NB4 (cell line): Measurements from ENCODE around the gene P4HTM.

Source experiments
- DNase-seq: peaks from one replicate; pipeline ENCODE4 v3.0.0; 2010; ENCODE audit warnings: low read depth
- H3K4me3 ChIP-seq: one replicate; pipeline ENCODE4 v1.5.1; 2011; ENCODE audit warnings: mild to moderate bottlenecking, low read depth, low read length, moderate library complexity
- MYC ChIP-seq: IDR thresholded peaks from 2 replicates; pipeline ENCODE4 v1.6.1; 2011; ENCODE audit warnings: low read depth, low read length
- POLR2A ChIP-seq: IDR thresholded peaks from 2 replicates; pipeline ENCODE4 v1.6.1; 2011; ENCODE audit warnings: mild to moderate bottlenecking; ENCODE audit not compliant: insufficient read length; ENCODE audit errors: extremely low read depth
- TF ChIP-seq, protein P1 (sequence below): IDR thresholded peaks from one replicate; pipeline ENCODE4 v1.5.1; 2012; ENCODE audit warnings: low read depth, low read length
- TF ChIP-seq, protein P2 (sequence below): IDR thresholded peaks from 2 replicates; pipeline ENCODE4 v1.6.1; 2011; ENCODE audit warnings: low read depth, low read length

P4HTM gene

DNA sequence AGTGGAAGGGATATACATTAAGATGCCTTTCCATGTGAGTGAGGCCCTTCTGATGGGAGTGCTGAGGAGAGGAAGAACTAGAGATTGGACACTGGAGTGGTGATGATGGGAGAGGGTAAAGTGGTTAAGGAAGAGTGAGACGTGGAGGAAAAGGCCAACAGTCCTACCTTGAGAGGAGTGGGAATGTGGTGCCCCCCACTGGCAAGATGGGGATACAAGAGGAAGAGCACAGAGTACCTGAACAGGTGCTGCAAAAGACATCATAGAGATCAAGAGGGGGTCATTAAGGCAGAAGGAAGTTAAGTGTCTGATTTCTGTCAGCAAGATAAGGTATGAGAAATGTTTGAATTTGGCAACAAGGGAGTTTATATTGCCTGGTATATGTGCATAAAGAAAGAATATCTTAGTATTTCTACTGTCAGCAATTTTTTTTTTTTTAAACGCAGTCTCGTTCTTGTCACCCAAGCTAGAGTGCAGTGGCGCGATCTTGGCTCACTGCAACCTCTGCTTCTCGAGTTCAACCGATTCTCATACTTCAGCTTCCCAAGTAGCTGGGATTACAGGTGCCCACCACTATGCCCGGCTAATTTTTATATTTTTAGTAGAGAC lies 37.4 kb upstream of the P4HTM start:
- peak; percentile 15 for DNase-seq
- H3K4me3 ChIP-seq = no peak overlapping the region
- TF ChIP-seq, protein P1, sequence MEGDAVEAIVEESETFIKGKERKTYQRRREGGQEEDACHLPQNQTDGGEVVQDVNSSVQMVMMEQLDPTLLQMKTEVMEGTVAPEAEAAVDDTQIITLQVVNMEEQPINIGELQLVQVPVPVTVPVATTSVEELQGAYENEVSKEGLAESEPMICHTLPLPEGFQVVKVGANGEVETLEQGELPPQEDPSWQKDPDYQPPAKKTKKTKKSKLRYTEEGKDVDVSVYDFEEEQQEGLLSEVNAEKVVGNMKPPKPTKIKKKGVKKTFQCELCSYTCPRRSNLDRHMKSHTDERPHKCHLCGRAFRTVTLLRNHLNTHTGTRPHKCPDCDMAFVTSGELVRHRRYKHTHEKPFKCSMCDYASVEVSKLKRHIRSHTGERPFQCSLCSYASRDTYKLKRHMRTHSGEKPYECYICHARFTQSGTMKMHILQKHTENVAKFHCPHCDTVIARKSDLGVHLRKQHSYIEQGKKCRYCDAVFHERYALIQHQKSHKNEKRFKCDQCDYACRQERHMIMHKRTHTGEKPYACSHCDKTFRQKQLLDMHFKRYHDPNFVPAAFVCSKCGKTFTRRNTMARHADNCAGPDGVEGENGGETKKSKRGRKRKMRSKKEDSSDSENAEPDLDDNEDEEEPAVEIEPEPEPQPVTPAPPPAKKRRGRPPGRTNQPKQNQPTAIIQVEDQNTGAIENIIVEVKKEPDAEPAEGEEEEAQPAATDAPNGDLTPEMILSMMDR = peak; percentile 37
- TF ChIP-seq MYC = no peak
- no peak for TF ChIP-seq POLR2A

DNA sequence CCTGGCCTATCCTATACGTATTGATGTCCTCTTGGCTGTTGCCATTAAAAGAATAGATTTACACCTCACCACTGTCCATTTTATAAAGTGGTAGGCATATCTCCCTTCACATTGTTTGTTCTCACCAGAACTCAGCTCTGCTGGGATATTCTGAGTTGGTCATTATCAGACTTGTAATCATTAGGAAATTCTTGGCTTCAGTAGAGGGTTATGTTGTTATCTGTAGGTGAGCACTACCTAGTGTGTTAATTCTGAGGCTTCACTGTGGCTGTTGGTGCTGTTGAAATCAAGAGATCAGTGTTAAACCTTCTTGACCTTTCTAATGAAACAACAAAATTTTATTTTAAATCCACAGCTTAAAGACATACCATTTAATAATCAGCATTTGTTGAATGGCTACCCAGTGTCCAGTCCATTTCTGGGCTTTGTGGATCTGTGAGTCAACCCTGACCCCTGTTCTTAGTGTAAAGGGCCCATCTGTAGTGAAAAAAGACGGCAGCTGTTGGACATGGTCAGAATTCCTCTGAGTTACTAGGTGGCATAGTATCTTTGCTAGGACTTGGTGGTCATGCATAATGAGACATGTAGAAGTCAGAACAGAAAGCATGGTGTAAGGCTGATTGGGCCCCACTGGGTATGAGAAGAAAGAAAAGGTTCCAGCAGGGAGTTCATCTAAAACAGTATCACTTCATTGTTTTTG lies 32.9 kb upstream of the P4HTM start:
- no peak for TF ChIP-seq MYC
- TF ChIP-seq, protein P1 = no peak
- TF ChIP-seq, protein P2, sequence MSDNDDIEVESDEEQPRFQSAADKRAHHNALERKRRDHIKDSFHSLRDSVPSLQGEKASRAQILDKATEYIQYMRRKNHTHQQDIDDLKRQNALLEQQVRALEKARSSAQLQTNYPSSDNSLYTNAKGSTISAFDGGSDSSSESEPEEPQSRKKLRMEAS = no peak
- TF ChIP-seq POLR2A = no peak
- no peak overlapping the region for H3K4me3 ChIP-seq
- DNase-seq = no peak

DNA sequence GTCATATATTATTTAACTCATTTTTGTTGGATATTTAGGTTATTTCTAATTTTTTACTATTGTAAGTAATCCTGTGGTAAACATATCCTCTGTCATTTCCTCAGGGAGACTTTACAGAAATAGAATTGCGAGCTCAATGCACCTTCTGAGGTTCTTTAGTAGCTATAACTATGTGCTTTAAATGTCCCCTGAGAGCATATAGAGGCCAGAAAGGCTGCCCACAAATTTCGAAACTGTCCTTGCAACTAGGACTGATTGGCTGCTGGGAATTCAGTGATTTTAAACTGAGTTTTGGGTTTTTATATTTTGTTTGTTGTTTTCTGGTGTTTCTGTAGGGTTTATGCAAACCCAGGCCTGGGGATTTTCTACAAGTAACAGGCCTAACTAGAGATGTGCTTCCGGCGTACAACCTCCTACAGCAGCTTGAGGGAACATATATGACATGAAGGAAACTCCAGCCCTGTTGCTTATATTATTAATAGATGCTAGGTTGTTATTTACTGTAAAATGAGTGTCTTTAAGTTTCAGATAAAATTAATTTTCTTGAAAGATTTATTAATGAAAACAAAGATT lies 29.1 kb upstream of the P4HTM start:
- peak; percentile 86 for DNase-seq
- no peak overlapping the region for H3K4me3 ChIP-seq

DNA sequence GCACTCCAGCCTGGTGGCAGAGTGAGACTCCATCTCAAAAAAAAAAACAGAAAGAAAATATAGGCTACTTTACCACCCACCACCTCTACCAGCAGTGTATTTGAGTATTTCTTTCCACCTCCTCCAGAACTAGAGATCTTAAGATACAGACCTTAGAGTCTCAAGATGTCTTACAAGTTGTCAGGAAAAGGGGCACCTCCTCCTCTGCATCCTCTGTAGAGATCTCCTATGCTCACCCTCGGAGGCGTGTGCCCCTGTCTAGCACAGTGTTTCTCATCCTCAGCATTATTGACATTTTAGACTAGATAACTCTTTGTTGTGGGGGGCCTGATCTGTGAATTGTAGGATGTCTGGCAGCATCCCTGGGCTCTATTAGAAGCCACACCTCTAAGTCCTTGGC lies 27.7 kb upstream of the P4HTM start:
- DNase-seq = no peak
- H3K4me3 ChIP-seq = no peak overlapping the region
- no peak for TF ChIP-seq POLR2A
- TF ChIP-seq, protein P1 = no peak
- TF ChIP-seq MYC = no peak
- TF ChIP-seq, protein P2 = no peak

More for the DNA sequence above, 29.1 kb upstream of the P4HTM start:
- TF ChIP-seq, protein P2 = no peak
- no peak for TF ChIP-seq POLR2A
- TF ChIP-seq, protein P1 = no peak
- TF ChIP-seq MYC = no peak

DNA sequence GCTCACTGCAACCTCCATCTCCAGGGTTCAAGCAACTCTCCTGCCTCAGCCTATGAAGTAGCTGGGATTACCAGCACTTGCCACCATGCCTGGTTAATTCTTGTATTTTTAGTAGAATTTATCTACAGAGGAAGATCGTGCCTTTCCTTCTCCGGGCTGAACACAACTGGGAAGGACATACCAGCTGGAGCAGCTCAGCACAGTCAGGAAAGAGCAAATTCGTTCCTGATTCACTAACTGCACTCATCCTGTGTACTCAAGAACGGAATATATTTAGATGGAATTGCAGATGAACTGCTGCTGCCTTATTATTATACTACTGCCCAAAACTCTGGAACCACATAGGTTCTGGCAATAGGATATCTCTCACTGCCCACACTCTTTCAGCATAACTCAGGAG lies 27.1 kb upstream of the P4HTM start:
- DNase-seq = no peak
- H3K4me3 ChIP-seq = no peak overlapping the region
- TF ChIP-seq, protein P1 = no peak
- TF ChIP-seq, protein P2 = no peak
- TF ChIP-seq POLR2A (no peak), MYC (no peak)
